Psoas muscle (tissue), 8 donors: ENCODE measurements around the gene ENTPD2. TPM values are rescaled to one million over a fixed set of nuclear protein-coding genes. Genes with fewer than 3 reads are reported as not detected.

Source experiments
- ATAC-seq, 4 donors: fragments of 200-7000 bp; cut with Tn5 transposase; one replicate each; pipeline ENCODE4 v1.9.1; 2020; ENCODE audit warnings: moderate library complexity in 3 of 4, mild to moderate bottlenecking in 2 of 4
- DNase-seq, 2 donors: peaks; one replicate each; pipeline ENCODE4 v3.0.0-alpha.2; 2020
- H3K27ac ChIP-seq: fragments of 200-600 bp; one replicate; pipeline ENCODE4 v1.8.0; 2022
- H3K27me3 ChIP-seq, 3 donors: fragments of 200-600 bp in 1 of 3; one replicate each; pipeline versions ENCODE4 v1.6.1 to v1.8.0; 2013 to 2022; ENCODE audit warnings: low read length in 2 of 3, mild to moderate bottlenecking in 2 of 3, moderate library complexity in 1 of 3; ENCODE audit not compliant: insufficient read depth in 3 of 3
- H3K36me3 ChIP-seq, 2 donors: fragments of 200-600 bp in 1 of 2; one replicate each; pipeline versions ENCODE4 v1.6.1 to v1.8.0; 2013 to 2022; ENCODE audit warnings: low read depth in 1 of 2, mild to moderate bottlenecking in 1 of 2, moderate library complexity in 1 of 2; ENCODE audit not compliant: insufficient read depth in 1 of 2
- H3K4me1 ChIP-seq: fragments of 200-600 bp; one replicate; pipeline ENCODE4 v1.8.0; 2022
- H3K4me3 ChIP-seq: fragments of 200-600 bp; one replicate; pipeline ENCODE4 v1.8.0; 2022; ENCODE audit warnings: mild to moderate bottlenecking
- H3K9me3 ChIP-seq: fragments of 200-600 bp; one replicate; pipeline ENCODE4 v1.8.0; 2022
- WGBS, 3 donors: extraction: QIAGEN DNeasy Blood & Tissue Kit; methylation state at CpG; one replicate each; pipeline versions ENCODE4 v1.1.6 to v1.1.7; 2013; 5-methylcytosine and 5-hydroxymethylcytosine counted together
- intact Hi-C, 2 donors: fragments of 100-400 bp; cut with DNase I; formaldehyde crosslinking; loops; one replicate each; pipeline versions ENCODE4 v1.11.0 to v1.14.2; 2022
- polyA plus RNA-seq, 3 donors: library from polyadenylated mRNA; stranded (reverse); fragments of 200-250 nt; gene quantifications; one replicate each; pipeline ENCODE4 v1.2.3, GENCODE V29; 2013
- total RNA-seq, 4 donors: library from RNA; stranded (reverse); fragmentation: NEBNext Ultra II Directional in 2 of 4; extraction: Animal tissue kit (Norgen Biotek cat#: 25700) in 2 of 4; gene quantifications; one replicate each; pipeline versions ENCODE4 v1.2.1 to v1.2.4, GENCODE V29; 2021 to 2023
- TF ChIP-seq, protein P1 (sequence below): fragments of 200-600 bp; IDR thresholded peaks from one replicate; pipeline ENCODE4 v1.8.0; 2022; ENCODE audit warnings: antibody characterized with exemption
- donor health status: healthy with polysubstance abuse.
- donor health status: DM: no; HTN: no; CAD: no; lungs with moderate emphysema.
- donor health status: Bipolar disorder and iron deficiency.
- donor health status: healthy.
- donor health status: DM: yes; HTN: yes; CAD: no.
- donor health status: DM: no; HTN: no; CAD: no.
- donor health status: DM: no; HTN: no; CAD: no.
- donor health status: DM: yes; HTN: yes; CAD: no.

The ENTPD2 gene
- total and polyA plus RNA-seq, 7 donors, result 0.17 to 1.4 (median 0.59) TPM

GRCh38 chr9:137096785-137097546, 43.1 kb upstream of the ENTPD2 start:
- Histone ChIP-seq H3K4me3 (no peak overlapping the region), H3K36me3 (peaks cover under 1 to 92% of the 10 kb centered on the region in 2 donors), H3K27me3 (no peaks in the 10 kb centered on the region), H3K27ac (no peak overlapping the region), H3K9me3 (no peaks in the 10 kb centered on the region), H3K4me1 (no peaks in the 10 kb centered on the region)
- intact Hi-C loops, result no loop called here
- ATAC-seq (no peak), DNase-seq (no peak)
- TF ChIP-seq, protein P1, sequence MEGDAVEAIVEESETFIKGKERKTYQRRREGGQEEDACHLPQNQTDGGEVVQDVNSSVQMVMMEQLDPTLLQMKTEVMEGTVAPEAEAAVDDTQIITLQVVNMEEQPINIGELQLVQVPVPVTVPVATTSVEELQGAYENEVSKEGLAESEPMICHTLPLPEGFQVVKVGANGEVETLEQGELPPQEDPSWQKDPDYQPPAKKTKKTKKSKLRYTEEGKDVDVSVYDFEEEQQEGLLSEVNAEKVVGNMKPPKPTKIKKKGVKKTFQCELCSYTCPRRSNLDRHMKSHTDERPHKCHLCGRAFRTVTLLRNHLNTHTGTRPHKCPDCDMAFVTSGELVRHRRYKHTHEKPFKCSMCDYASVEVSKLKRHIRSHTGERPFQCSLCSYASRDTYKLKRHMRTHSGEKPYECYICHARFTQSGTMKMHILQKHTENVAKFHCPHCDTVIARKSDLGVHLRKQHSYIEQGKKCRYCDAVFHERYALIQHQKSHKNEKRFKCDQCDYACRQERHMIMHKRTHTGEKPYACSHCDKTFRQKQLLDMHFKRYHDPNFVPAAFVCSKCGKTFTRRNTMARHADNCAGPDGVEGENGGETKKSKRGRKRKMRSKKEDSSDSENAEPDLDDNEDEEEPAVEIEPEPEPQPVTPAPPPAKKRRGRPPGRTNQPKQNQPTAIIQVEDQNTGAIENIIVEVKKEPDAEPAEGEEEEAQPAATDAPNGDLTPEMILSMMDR, result no peak
- 92 to 93% (median 92%) methylated on average over 31 of the region's 31 CpGs for WGBS, 3 donors

DNA sequence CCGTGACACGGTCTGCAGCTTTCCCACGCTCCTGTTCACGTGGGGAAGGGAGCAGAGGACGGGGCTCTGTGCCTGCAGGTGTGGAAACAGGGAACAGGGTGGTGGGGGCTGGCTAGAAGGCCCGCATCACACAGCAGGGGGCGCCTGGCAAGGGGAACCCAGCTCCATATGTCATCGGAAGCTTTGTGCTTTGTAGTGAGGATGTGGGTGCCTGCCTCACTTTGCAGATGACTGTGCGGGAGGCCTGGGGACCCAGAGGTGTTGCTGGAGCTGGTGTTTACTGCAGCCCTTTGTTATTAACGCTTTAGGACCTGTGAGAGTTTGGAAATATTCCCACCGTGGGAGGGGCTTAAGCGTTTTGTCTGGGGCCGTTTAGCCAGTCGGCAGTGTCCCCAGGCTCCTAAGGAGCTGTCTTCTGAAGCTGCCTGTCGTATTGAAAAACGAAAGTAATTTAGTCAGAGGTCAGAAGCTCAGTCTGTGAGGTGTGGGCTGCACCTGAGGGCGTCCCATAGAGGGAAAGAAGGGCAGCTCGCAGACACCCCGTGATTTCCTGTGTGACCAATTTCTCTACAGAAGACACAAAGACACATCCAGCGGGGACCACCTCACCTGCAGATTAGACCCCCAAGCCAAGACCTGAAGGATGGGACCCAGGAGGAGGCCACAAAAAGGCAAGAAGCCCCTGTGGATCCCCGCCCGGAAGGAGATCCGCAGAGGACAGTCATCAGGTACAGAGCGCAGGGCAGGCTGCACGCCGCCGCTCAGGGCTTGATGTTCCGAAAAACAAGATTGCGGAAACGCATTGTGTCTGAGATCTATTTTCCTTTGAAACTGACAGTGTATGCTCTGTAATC, 42.0 kb upstream of the ENTPD2 start:
- no peaks in the 10 kb centered on the region for H3K9me3 ChIP-seq
- no peak overlapping the region for H3K27ac ChIP-seq
- H3K36me3 ChIP-seq, result peaks cover 0 to 92% of the 10 kb centered on the region in 2 donors
- ATAC-seq, result no peak
- TF ChIP-seq, protein P1, result no peak
- no peaks in the 10 kb centered on the region for H3K4me1 ChIP-seq
- 76 to 81% (median 81%) methylated on average over 30 of the region's 30 CpGs for WGBS, 3 donors
- H3K4me3 ChIP-seq, result no peak overlapping the region
- DNase-seq, result no peak
- H3K27me3 ChIP-seq, result no peaks in the 10 kb centered on the region
- intact Hi-C loops, result no loop called here

DNA sequence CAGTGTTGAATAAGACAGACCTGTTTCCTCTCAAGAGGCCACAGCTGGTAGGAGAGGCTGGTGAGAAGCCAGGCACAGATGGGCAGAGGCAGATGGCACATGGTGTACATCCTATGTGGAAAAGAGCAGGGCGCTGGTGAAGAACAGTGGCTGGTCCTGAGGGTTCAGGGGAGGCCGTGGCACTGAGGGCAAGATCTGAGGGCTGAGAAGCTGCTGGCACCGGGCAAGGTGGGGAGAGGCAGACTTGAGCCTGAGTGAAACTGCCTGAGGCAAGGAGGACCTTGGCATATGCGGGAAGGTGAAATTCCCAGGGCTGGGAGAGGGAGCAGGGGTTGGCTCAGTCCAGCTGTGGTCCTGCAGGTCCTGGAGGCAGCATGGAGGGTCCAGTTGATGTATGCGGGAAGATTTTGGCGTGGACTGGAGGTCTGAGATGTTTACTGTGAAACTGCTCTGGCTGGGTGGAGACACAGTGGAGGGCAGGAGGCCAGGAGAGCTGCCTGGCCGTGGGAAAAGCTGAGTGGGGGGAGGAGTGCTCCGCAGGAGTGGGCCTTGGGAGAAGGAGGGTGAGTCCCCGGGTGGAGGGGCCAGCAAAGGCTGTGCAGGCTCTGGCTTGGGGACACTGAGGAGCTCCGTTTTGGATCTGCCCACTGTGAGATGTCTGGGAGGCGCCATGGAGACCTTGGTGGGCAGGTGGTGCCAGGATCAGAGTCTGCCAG, 35.5 kb upstream of the ENTPD2 start:
- no peaks in the 10 kb centered on the region for H3K9me3 ChIP-seq
- intact Hi-C loops, result no loop called here
- no peak overlapping the region for H3K27ac ChIP-seq
- H3K27me3 ChIP-seq, result no peaks in the 10 kb centered on the region
- peaks cover 8% of the 10 kb centered on the region for H3K4me1 ChIP-seq
- DNase-seq (no peak), ATAC-seq (no peak)
- H3K4me3 ChIP-seq, result no peak overlapping the region
- 61 to 73% (median 63%) methylated on average over 10 to 11 of the region's 11 CpGs for WGBS, 3 donors
- TF ChIP-seq, protein P1, result no peak
- H3K36me3 ChIP-seq, result peaks cover 0 to 53% of the 10 kb centered on the region in 2 donors

DNA sequence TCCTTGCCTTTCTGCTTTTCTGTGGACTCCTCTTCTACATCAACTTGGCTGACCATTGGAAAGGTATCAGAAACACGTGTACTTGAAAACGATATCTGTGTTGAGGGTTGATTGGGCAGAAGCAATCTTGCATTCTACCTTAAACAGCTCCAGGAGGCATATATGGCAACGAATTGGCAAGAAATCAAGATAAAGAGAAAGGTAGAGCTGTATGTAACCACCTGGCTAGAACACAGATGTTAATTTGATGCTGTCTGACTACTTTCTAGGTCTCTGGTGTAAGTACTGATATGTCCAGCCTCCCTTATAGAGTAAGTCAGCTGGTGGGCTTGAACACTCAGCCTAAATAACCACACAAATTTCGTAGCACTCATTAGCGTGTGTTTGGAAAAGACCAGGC, 34.3 kb upstream of the ENTPD2 start:
- 81 to 91% (median 83%) methylated on average over 5 of the region's 5 CpGs for WGBS, 3 donors
- TF ChIP-seq, protein P1, result no peak
- Histone ChIP-seq H3K27ac (no peak overlapping the region), H3K4me3 (no peak overlapping the region), H3K27me3 (no peaks in the 10 kb centered on the region), H3K36me3 (peaks cover 0 to 46% of the 10 kb centered on the region in 2 donors), H3K4me1 (peaks cover 8% of the 10 kb centered on the region), H3K9me3 (no peaks in the 10 kb centered on the region)
- ATAC-seq (no peak), DNase-seq (no peak)
- intact Hi-C loops, result no loop called here
